Measurements from ENCODE around the gene TRMO. TPM values are rescaled to one million over a fixed set of nuclear protein-coding genes. Genes with fewer than 3 reads are reported as not detected.

TRMO gene
- 9.8 and 17.2 TPM in 2 replicates for total RNA-seq

GRCh38 chr9:97921959-97922724 lies at the start of gene TRMO:
TSS of gene TRMO (minus strand) at chr9:97922500. CDS start at chr9:97922493, 7 bp downstream.

GRCh38 chr9:97938081-97938644 lies 15.9 kb upstream of the TRMO start, which contains the start of gene HEMGN:
TSS of gene HEMGN (minus strand) at chr9:97938172. CDS start at chr9:97938136, 36 bp downstream.

Other genes starting within 250 kb of the TRMO start
- 7.9 and 12.0 TPM in 2 replicates for gene XPA, start 225.2 kb downstream of the TRMO start, total RNA-seq
- gene FOXE1, start 69.3 kb downstream of the TRMO start, total RNA-seq: not detected in 2 replicates
- gene HEMGN, start 15.7 kb upstream of the TRMO start, total RNA-seq: not detected in 2 replicates
- 22.3 and 31.8 TPM in 2 replicates for gene ANP32B, start 60.8 kb upstream of the TRMO start, total RNA-seq
- 81.5 and 81.9 TPM in 2 replicates for gene NANS, start 134.2 kb upstream of the TRMO start, total RNA-seq
- 1.2 and 3.2 TPM in 2 replicates for gene TRIM14, start 196.7 kb upstream of the TRMO start, total RNA-seq